ENCODE data around the gene MRTFB. TPM values are rescaled to one million over a fixed set of nuclear protein-coding genes. Genes with fewer than 3 reads are reported as not detected.

The MRTFB gene

GRCh38 chr16:14314116-14314515, 243.0 kb downstream of the MRTFB start:
- no peak overlapping the region for H4K8ac ChIP-seq (ENCODE audit: low read depth, low read length)
- H2AK5ac ChIP-seq (ENCODE audit: low read length), result no peak overlapping the region
- H3K23ac ChIP-seq (ENCODE audit: low read length), result no peak overlapping the region
- H3K36me3 ChIP-seq (ENCODE audit: control insufficient read depth, insufficient read depth, low read length), result no peaks in the 10 kb centered on the region
- H3K4me2 ChIP-seq (ENCODE audit: low read length), result no peak overlapping the region
- H3K27ac ChIP-seq (ENCODE audit: low read depth, low read length), result no peak overlapping the region
- no peak for DNase-seq
- peaks cover 14% of the 10 kb centered on the region for H3K79me1 ChIP-seq (ENCODE audit: low read length)
- no peak overlapping the region for H2BK120ac ChIP-seq (ENCODE audit: low read depth, low read length)
- no peak overlapping the region for H3K9ac ChIP-seq (ENCODE audit: low read length)
- no peak overlapping the region for H3K18ac ChIP-seq (ENCODE audit: low read length)
- H2BK15ac ChIP-seq (replicated peaks; ENCODE audit: low read depth), result no peak overlapping the region
- peaks cover 12% of the 10 kb centered on the region for H3K79me2 ChIP-seq (ENCODE audit: control insufficient read depth, insufficient read depth, low read length)
- no peak overlapping the region for H3K4me3 ChIP-seq (ENCODE audit: low read length)
- WGBS (ENCODE audit: extremely low coverage, insufficient coverage, low lambda C conversion rate), result no CpG with 5 or more reads among the region's 1 CpG
- no peak overlapping the region for H4K5ac ChIP-seq (ENCODE audit: low read length)
- no peaks in the 10 kb centered on the region for H3K27me3 ChIP-seq (ENCODE audit: insufficient read depth, low read length, poor library complexity)
- no peak overlapping the region for H2BK5ac ChIP-seq (ENCODE audit: low read length)
- no peak overlapping the region for H3K56ac ChIP-seq (ENCODE audit: low read length)
- peaks cover 3% of the 10 kb centered on the region for H3K4me1 ChIP-seq (ENCODE audit: control insufficient read depth, low read depth, low read length)
- no peak overlapping the region for H3K4ac ChIP-seq (ENCODE audit: low read depth, low read length)

- no peak overlapping the region for H3K4me3 ChIP-seq (ENCODE audit: low read length)
- no peak overlapping the region for H4K5ac ChIP-seq (ENCODE audit: low read length)
- no peak overlapping the region for H3K23ac ChIP-seq (ENCODE audit: low read length)
- no peak overlapping the region for H2BK15ac ChIP-seq (replicated peaks; ENCODE audit: low read depth)
- H3K4ac ChIP-seq (ENCODE audit: low read depth, low read length), result no peak overlapping the region
- H4K8ac ChIP-seq (ENCODE audit: low read depth, low read length), result no peak overlapping the region
- H3K18ac ChIP-seq (ENCODE audit: low read length), result no peak overlapping the region
- no peak overlapping the region for H2BK120ac ChIP-seq (ENCODE audit: low read depth, low read length)
- H3K79me2 ChIP-seq (ENCODE audit: control insufficient read depth, insufficient read depth, low read length), result peaks cover 12% of the 10 kb centered on the region
- H2BK5ac ChIP-seq (ENCODE audit: low read length), result no peak overlapping the region
- H3K27me3 ChIP-seq (ENCODE audit: insufficient read depth, low read length, poor library complexity), result no peaks in the 10 kb centered on the region
- no peak overlapping the region for H3K56ac ChIP-seq (ENCODE audit: low read length)
- H3K27ac ChIP-seq (ENCODE audit: low read depth, low read length), result no peak overlapping the region
- H3K4me2 ChIP-seq (ENCODE audit: low read length), result no peak overlapping the region
- DNase-seq, result no peak
- H2AK5ac ChIP-seq (ENCODE audit: low read length), result no peak overlapping the region
- WGBS (ENCODE audit: extremely low coverage, insufficient coverage, low lambda C conversion rate), result no CpG with 5 or more reads among the region's 11 CpGs
- H3K36me3 ChIP-seq (ENCODE audit: control insufficient read depth, insufficient read depth, low read length), result no peaks in the 10 kb centered on the region
- H3K4me1 ChIP-seq (ENCODE audit: control insufficient read depth, low read depth, low read length), result no peaks in the 10 kb centered on the region
- H3K9ac ChIP-seq (ENCODE audit: low read length), result no peak overlapping the region
- peaks cover 15% of the 10 kb centered on the region for H3K79me1 ChIP-seq (ENCODE audit: low read length)
Measured at GRCh38 chr16:14315683-14316320, 244.7 kb downstream of the MRTFB start.

Small RNAs within 50 kb of the gene (small RNA-seq; reads per million reads assigned to genes)
- 223 reads per million, percentile 97 among the genes with 10 or more reads in this experiment for gene MIR193B (ENCODE audit: insufficient read depth)
- gene MIR365A (ENCODE audit: insufficient read depth), result 1.4 reads per million
- gene RF00019 (ENCODE audit: insufficient read depth), result not detected
